Measurements from ENCODE around the gene PI4KA. TPM values are rescaled to one million over a fixed set of nuclear protein-coding genes. Genes with fewer than 3 reads are reported as not detected.

Gene PI4KA
- total RNA-seq, 3 donors from 2014 or later (not counting 1 experiment from before 2014, with no cell fraction given), result 208 to 233 (median 215) TPM

- Mint-ChIP-seq H3K9me3 (no peaks in the 10 kb centered on the region), H3K27me3 (ENCODE audit: low read depth in 2 of 2) (no peaks in the 10 kb centered on the region), H3K4me1 (peaks cover 9% of the 10 kb centered on the region in 2 donors), H3K4me3 (no peak overlapping the region), H3K27ac (no peak overlapping the region), H3K36me3 (peaks cover 31% of the 10 kb centered on the region)
- Histone ChIP-seq H3K4me3 (ENCODE audit: low read length) (no peak overlapping the region), H3K27ac (ENCODE audit: low read length) (no peak overlapping the region), H3K36me3 (ENCODE audit: control insufficient read depth, insufficient read depth, low read length) (peaks cover 41% of the 10 kb centered on the region), H3K9me3 (ENCODE audit: control insufficient read depth, insufficient read depth, low read length) (no peaks in the 10 kb centered on the region), H3K27me3 (ENCODE audit: control insufficient read depth, insufficient read depth, low read length) (no peaks in the 10 kb centered on the region), H3K4me1 (ENCODE audit: control insufficient read depth, insufficient read depth, low read length) (peaks cover 10% of the 10 kb centered on the region)
- DNase-seq (no peak), ATAC-seq (no peak)
- intact Hi-C loops (cut with micrococcal nuclease), result no loop called here
- no peak for TF ChIP-seq CTCF (IDR thresholded peaks at IDR 0.05)
- 100% methylated on average over 4 of the region's 6 CpGs for WGBS (ENCODE audit: insufficient coverage)
Measured at GRCh38 chr22:20889025-20889704, 30.6 kb upstream of the PI4KA start.

- Histone ChIP-seq H3K36me3 (ENCODE audit: control insufficient read depth, insufficient read depth, low read length) (peaks cover 55% of the 10 kb centered on the region), H3K27me3 (ENCODE audit: control insufficient read depth, insufficient read depth, low read length) (no peaks in the 10 kb centered on the region), H3K4me3 (ENCODE audit: low read length) (no peak overlapping the region), H3K9me3 (ENCODE audit: control insufficient read depth, insufficient read depth, low read length) (no peaks in the 10 kb centered on the region), H3K4me1 (ENCODE audit: control insufficient read depth, insufficient read depth, low read length) (peaks cover 10% of the 10 kb centered on the region), H3K27ac (ENCODE audit: low read length) (no peak overlapping the region)
- H3K4me3 Mint-ChIP-seq, result no peak overlapping the region
- H3K27ac Mint-ChIP-seq, result no peak overlapping the region
- intact Hi-C loops (cut with micrococcal nuclease), result no loop called here
- no peaks in the 10 kb centered on the region for H3K27me3 Mint-ChIP-seq (ENCODE audit: low read depth in 2 of 2)
- DNase-seq, result no peak
- H3K36me3 Mint-ChIP-seq, result peaks cover 44% of the 10 kb centered on the region
- peaks cover 9% of the 10 kb centered on the region in 2 donors for H3K4me1 Mint-ChIP-seq
- TF ChIP-seq CTCF (IDR thresholded peaks at IDR 0.05), result no peak
- no peaks in the 10 kb centered on the region for H3K9me3 Mint-ChIP-seq
- 86% methylated on average over 5 of the region's 5 CpGs for WGBS (ENCODE audit: insufficient coverage)
- no peak for ATAC-seq
Measured at GRCh38 chr22:20887375-20887774, 28.8 kb upstream of the PI4KA start.

- Mint-ChIP-seq H3K4me3 (no peak overlapping the region), H3K27ac (peak overlapping the region; percentile 66 to 86), H3K36me3 (peaks cover 51% of the 10 kb centered on the region), H3K9me3 (no peaks in the 10 kb centered on the region), H3K4me1 (peaks cover 9% of the 10 kb centered on the region in 2 donors), H3K27me3 (ENCODE audit: low read depth in 2 of 2) (no peaks in the 10 kb centered on the region)
- H3K36me3 ChIP-seq (ENCODE audit: control insufficient read depth, insufficient read depth, low read length), result peaks cover 67% of the 10 kb centered on the region
- intact Hi-C loops (cut with micrococcal nuclease), result no loop called here
- no peaks in the 10 kb centered on the region for H3K9me3 ChIP-seq (ENCODE audit: control insufficient read depth, insufficient read depth, low read length)
- H3K4me1 ChIP-seq (ENCODE audit: control insufficient read depth, insufficient read depth, low read length), result peaks cover 10% of the 10 kb centered on the region
- ATAC-seq, result peak; percentile 94 to 99 (median 98)
- peak overlapping the region; percentile 38 for H3K27ac ChIP-seq (ENCODE audit: low read length)
- no peak overlapping the region for H3K4me3 ChIP-seq (ENCODE audit: low read length)
- H3K27me3 ChIP-seq (ENCODE audit: control insufficient read depth, insufficient read depth, low read length), result no peaks in the 10 kb centered on the region
- WGBS (ENCODE audit: insufficient coverage), result 38% methylated on average over 10 of the region's 10 CpGs
- DNase-seq, result peak; percentile 53 to 56
- TF ChIP-seq CTCF (IDR thresholded peaks at IDR 0.05), result peak; percentile 64
Measured at GRCh38 chr22:20885557-20886323, 27.1 kb upstream of the PI4KA start.

Data from natural killer cell (primary cell).